ENCODE data around the gene CFAP251. TPM values are rescaled to one million over a fixed set of nuclear protein-coding genes. Genes with fewer than 3 reads are reported as not detected.

CFAP251 gene
- total and polyA plus RNA-seq, 2 of the 13 experiments (the other 11 are each of a cell fraction or from before 2014, with no cell fraction given) = 0.30 to 0.42 TPM

DNA sequence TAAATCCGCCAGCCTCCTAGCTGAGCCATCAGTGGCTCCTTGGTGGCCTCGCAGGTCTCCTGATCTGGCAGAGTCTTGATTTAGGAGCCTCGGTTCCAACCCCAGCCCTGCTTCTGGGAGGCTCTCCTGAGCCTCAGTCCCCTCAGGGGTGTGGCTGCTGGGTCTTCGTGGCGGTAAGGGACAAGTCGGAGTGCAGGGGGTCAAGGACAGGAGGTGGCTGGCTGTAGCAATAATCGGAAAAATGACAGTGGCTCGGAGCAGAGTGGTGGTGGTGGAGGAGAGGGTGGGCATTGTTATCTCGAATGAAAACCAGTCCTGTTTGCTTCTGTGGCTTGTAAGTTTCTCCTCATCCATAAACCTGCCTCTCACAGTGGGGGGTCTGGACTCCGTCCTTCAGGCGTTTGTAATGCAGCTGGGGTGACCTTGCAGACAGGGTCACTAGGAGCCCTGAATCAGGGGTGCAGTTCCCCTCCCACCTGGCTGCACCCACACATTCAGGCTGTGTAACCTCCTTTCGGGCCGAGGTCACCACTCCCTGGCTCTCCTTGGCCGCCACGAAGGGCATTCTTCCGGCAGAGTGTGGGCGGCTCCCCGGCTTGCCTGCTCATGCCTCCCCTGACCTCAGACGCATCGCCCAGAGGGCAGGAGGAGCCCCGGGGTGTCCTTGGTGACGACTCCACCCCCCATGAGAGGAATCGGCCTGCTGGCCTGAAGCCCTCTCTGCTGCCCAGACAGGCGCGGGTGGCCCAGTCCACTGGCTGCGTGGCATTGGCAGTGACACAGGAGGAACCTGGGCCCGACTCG, 111.4 kb downstream of the CFAP251 start (continued):
- TF ChIP-seq TP53 (CRISPR knock-in tag; conservative IDR thresholded peaks at IDR 0.05) = no peak
- TF ChIP-seq AKAP8 (CRISPR knock-in tag; IDR thresholded peaks at IDR 0.05) = peak; percentile 77; the same call in 1 of the 2 replicates
- TF ChIP-seq, protein P1, sequence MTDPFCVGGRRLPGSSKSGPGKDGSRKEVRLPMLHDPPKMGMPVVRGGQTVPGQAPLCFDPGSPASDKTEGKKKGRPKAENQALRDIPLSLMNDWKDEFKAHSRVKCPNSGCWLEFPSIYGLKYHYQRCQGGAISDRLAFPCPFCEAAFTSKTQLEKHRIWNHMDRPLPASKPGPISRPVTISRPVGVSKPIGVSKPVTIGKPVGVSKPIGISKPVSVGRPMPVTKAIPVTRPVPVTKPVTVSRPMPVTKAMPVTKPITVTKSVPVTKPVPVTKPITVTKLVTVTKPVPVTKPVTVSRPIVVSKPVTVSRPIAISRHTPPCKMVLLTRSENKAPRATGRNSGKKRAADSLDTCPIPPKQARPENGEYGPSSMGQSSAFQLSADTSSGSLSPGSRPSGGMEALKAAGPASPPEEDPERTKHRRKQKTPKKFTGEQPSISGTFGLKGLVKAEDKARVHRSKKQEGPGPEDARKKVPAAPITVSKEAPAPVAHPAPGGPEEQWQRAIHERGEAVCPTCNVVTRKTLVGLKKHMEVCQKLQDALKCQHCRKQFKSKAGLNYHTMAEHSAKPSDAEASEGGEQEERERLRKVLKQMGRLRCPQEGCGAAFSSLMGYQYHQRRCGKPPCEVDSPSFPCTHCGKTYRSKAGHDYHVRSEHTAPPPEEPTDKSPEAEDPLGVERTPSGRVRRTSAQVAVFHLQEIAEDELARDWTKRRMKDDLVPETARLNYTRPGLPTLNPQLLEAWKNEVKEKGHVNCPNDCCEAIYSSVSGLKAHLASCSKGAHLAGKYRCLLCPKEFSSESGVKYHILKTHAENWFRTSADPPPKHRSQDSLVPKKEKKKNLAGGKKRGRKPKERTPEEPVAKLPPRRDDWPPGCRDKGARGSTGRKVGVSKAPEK (CRISPR knock-in tag; IDR thresholded peaks at IDR 0.05; ENCODE audit: borderline replicate concordance) = no peak
- TF ChIP-seq SUZ12 (IDR thresholded peaks at IDR 0.05; ENCODE audit: low read depth, low read length) = no peak
- no peak for TF ChIP-seq ZNF382 (CRISPR knock-in tag; IDR thresholded peaks at IDR 0.05; ENCODE audit: borderline replicate concordance)
- TF ChIP-seq, protein P2, sequence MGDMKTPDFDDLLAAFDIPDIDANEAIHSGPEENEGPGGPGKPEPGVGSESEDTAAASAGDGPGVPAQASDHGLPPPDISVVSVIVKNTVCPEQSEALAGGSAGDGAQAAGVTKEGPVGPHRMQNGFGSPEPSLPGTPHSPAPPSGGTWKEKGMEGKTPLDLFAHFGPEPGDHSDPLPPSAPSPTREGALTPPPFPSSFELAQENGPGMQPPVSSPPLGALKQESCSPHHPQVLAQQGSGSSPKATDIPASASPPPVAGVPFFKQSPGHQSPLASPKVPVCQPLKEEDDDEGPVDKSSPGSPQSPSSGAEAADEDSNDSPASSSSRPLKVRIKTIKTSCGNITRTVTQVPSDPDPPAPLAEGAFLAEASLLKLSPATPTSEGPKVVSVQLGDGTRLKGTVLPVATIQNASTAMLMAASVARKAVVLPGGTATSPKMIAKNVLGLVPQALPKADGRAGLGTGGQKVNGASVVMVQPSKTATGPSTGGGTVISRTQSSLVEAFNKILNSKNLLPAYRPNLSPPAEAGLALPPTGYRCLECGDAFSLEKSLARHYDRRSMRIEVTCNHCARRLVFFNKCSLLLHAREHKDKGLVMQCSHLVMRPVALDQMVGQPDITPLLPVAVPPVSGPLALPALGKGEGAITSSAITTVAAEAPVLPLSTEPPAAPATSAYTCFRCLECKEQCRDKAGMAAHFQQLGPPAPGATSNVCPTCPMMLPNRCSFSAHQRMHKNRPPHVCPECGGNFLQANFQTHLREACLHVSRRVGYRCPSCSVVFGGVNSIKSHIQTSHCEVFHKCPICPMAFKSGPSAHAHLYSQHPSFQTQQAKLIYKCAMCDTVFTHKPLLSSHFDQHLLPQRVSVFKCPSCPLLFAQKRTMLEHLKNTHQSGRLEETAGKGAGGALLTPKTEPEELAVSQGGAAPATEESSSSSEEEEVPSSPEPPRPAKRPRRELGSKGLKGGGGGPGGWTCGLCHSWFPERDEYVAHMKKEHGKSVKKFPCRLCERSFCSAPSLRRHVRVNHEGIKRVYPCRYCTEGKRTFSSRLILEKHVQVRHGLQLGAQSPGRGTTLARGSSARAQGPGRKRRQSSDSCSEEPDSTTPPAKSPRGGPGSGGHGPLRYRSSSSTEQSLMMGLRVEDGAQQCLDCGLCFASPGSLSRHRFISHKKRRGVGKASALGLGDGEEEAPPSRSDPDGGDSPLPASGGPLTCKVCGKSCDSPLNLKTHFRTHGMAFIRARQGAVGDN (CRISPR knock-in tag; IDR thresholded peaks at IDR 0.05) = peak; percentile 10; the same call in 1 of the 2 replicates
- TF ChIP-seq HMGA1 (CRISPR knock-in tag; conservative IDR thresholded peaks at IDR 0.05) = no peak
- TF ChIP-seq FOXJ3 (CRISPR knock-in tag; IDR thresholded peaks at IDR 0.05; ENCODE audit: borderline replicate concordance) = no peak
- TF ChIP-seq CHD4 (IDR thresholded peaks at IDR 0.05; ENCODE audit: borderline replicate concordance, low read length) = no peak
- no peak for TF ChIP-seq GFI1 (CRISPR knock-in tag; IDR thresholded peaks at IDR 0.05; ENCODE audit: borderline replicate concordance)
- TF ChIP-seq, protein P3, sequence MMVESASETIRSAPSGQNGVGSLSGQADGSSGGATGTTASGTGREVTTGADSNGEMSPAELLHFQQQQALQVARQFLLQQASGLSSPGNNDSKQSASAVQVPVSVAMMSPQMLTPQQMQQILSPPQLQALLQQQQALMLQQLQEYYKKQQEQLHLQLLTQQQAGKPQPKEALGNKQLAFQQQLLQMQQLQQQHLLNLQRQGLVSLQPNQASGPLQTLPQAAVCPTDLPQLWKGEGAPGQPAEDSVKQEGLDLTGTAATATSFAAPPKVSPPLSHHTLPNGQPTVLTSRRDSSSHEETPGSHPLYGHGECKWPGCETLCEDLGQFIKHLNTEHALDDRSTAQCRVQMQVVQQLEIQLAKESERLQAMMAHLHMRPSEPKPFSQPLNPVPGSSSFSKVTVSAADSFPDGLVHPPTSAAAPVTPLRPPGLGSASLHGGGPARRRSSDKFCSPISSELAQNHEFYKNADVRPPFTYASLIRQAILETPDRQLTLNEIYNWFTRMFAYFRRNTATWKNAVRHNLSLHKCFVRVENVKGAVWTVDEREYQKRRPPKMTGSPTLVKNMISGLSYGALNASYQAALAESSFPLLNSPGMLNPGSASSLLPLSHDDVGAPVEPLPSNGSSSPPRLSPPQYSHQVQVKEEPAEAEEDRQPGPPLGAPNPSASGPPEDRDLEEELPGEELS (CRISPR knock-in tag; IDR thresholded peaks at IDR 0.05) = no peak
- TF ChIP-seq FOSL2 (CRISPR knock-in tag; IDR thresholded peaks at IDR 0.05) = no peak
- peak; percentile 23; the same call in 1 of the 2 replicates for TF ChIP-seq RARA (CRISPR knock-in tag; IDR thresholded peaks at IDR 0.05)
- TF ChIP-seq SP4 (CRISPR knock-in tag; IDR thresholded peaks at IDR 0.05) = 0 out of 2 replicates have a peak, but pooled peaks have one; percentile 31
- TF ChIP-seq, protein P4, sequence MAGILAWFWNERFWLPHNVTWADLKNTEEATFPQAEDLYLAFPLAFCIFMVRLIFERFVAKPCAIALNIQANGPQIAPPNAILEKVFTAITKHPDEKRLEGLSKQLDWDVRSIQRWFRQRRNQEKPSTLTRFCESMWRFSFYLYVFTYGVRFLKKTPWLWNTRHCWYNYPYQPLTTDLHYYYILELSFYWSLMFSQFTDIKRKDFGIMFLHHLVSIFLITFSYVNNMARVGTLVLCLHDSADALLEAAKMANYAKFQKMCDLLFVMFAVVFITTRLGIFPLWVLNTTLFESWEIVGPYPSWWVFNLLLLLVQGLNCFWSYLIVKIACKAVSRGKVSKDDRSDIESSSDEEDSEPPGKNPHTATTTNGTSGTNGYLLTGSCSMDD (CRISPR knock-in tag; IDR thresholded peaks at IDR 0.05) = no peak
- TF ChIP-seq SYNCRIP (IDR thresholded peaks at IDR 0.05; ENCODE audit: insufficient read depth, low read depth, low read length) = no peak
- TF ChIP-seq NR2C2 (CRISPR knock-in tag; IDR thresholded peaks at IDR 0.05; ENCODE audit: borderline replicate concordance) = 0 out of 2 replicates have a peak, but pooled peaks have one; percentile 28
